Panc1 (cell line): ENCODE data around the gene CYP2C19.

Experiments
- POLR2AphosphoS5 ChIP-seq: IDR thresholded peaks from 2 replicates; pipeline ENCODE4 v1.6.1; 2012; ENCODE audit warnings: mild to moderate bottlenecking, low read depth, low read length, moderate library complexity
- SIN3A ChIP-seq: IDR thresholded peaks from 2 replicates; pipeline ENCODE4 v1.6.1; 2012; ENCODE audit warnings: low read depth, mild to moderate bottlenecking, low read length, moderate library complexity, borderline replicate concordance; ENCODE audit not compliant: insufficient read depth
- TCF7L2 ChIP-seq: IDR thresholded peaks from 2 replicates; pipeline ENCODE4 v1.6.1; 2011; ENCODE audit warnings: mild to moderate bottlenecking, low read depth, low read length, inconsistent platforms
- TF ChIP-seq, protein P1 (sequence below): fragments of 450-650 bp; IDR thresholded peaks from 2 replicates; pipeline ENCODE4 v1.5.1; 2017; ENCODE audit warnings: mild to moderate bottlenecking

DNA sequence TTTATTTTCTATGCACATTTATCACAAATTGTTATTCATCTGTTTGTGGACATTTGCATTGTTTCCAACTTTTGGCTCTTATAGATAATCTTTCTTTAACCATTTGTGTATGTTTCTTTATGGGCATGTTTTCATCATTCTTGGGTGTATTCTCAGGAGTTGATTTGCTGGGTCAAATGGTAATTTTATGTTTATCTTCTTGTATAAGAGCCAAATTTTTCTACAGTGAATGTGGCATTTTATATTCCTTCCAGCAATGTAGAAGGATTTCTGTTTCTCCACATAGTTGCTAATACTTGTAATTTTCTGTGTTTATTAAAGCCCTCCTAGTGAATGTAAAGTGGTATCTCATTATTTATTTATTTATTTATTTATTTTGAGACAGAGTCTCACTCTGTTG is 21.8 kb downstream of the CYP2C19 start:
- TF ChIP-seq, protein P1, sequence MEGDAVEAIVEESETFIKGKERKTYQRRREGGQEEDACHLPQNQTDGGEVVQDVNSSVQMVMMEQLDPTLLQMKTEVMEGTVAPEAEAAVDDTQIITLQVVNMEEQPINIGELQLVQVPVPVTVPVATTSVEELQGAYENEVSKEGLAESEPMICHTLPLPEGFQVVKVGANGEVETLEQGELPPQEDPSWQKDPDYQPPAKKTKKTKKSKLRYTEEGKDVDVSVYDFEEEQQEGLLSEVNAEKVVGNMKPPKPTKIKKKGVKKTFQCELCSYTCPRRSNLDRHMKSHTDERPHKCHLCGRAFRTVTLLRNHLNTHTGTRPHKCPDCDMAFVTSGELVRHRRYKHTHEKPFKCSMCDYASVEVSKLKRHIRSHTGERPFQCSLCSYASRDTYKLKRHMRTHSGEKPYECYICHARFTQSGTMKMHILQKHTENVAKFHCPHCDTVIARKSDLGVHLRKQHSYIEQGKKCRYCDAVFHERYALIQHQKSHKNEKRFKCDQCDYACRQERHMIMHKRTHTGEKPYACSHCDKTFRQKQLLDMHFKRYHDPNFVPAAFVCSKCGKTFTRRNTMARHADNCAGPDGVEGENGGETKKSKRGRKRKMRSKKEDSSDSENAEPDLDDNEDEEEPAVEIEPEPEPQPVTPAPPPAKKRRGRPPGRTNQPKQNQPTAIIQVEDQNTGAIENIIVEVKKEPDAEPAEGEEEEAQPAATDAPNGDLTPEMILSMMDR = no peak
- TF ChIP-seq TCF7L2 (no peak), SIN3A (no peak), POLR2AphosphoS5 (no peak)
